HepG2 (cell line): ENCODE data around the gene AMIGO3. TPM values are rescaled to one million over a fixed set of nuclear protein-coding genes. Genes with fewer than 3 reads are reported as not detected.

ENCODE experiments used
- BCL6 ChIP-seq: IDR thresholded peaks from 2 replicates; pipeline ENCODE4 v1.6.1; 2016; ENCODE audit warnings: missing genetic modification reagents, missing compliant biosample characterization
- BORCS8-MEF2B ChIP-seq: sonication (generic); formaldehyde crosslinking; IDR thresholded peaks from 2 replicates; pipeline ENCODE4 v1.8.0; 2022; ENCODE audit warnings: mild to moderate bottlenecking, missing genetic modification reagents
- CBFB ChIP-seq: sonication (generic); formaldehyde crosslinking; IDR thresholded peaks from 2 replicates; pipeline ENCODE4 v1.4.0; 2020; ENCODE audit warnings: missing genetic modification reagents
- CEBPG ChIP-seq: IDR thresholded peaks from 2 replicates; pipeline ENCODE4 v1.6.1; 2016
- DMAP1 ChIP-seq: IDR thresholded peaks from 2 replicates; pipeline ENCODE4 v1.6.1; 2016
- ELF1 ChIP-seq: sonication (generic); formaldehyde crosslinking; IDR thresholded peaks from 2 replicates; pipeline ENCODE4 v1.4.0; 2020; ENCODE audit warnings: missing genetic modification reagents
- GATAD2A ChIP-seq: IDR thresholded peaks from 2 replicates; pipeline ENCODE4 v1.6.1; 2016
- HOMEZ ChIP-seq: IDR thresholded peaks from 2 replicates; pipeline ENCODE4 v1.6.1; 2016; ENCODE audit warnings: low read depth
- KAT8 ChIP-seq: IDR thresholded peaks from 2 replicates; pipeline ENCODE4 v1.6.1; 2016; ENCODE audit warnings: missing genetic modification reagents, missing compliant biosample characterization
- MAZ ChIP-seq, 2 experiments: sonication (generic) in 1 of 2; formaldehyde crosslinking in 1 of 2; IDR thresholded peaks; 2 replicates each; pipeline versions ENCODE4 v1.5.0 to v1.6.1; 2012 to 2020; ENCODE audit warnings: low read depth in 2 of 2, mild to moderate bottlenecking in 2 of 2, borderline replicate concordance in 1 of 2, improper control_type of control experiment in 1 of 2, low read length in 1 of 2, missing genetic modification reagents in 1 of 2, moderate library complexity in 1 of 2
- MXI1 ChIP-seq: IDR thresholded peaks from 3 replicates; pipeline ENCODE4 v1.6.1; 2012; ENCODE audit warnings: low read depth, low read length, inconsistent platforms, borderline replicate concordance
- NKX3-1 ChIP-seq: sonication (generic); formaldehyde crosslinking; IDR thresholded peaks from 2 replicates; pipeline ENCODE4 v1.5.0; 2020; ENCODE audit warnings: missing genetic modification reagents
- NONO ChIP-seq, 2 experiments: fragments of 450-650 bp in 1 of 2; sonication (generic) in 1 of 2; formaldehyde crosslinking in 1 of 2; IDR thresholded peaks in 1 of 2; conservative IDR thresholded peaks in 1 of 2; 2 replicates each; pipeline versions ENCODE4 v1.6.1 to v1.8.0; 2017 to 2022; ENCODE audit warnings: mild to moderate bottlenecking in 1 of 2, missing genetic modification reagents in 1 of 2, moderate library complexity in 1 of 2
- PREB ChIP-seq: sonication (generic); formaldehyde crosslinking; IDR thresholded peaks from 2 replicates; pipeline ENCODE4 v1.4.0; 2020; ENCODE audit warnings: missing genetic modification reagents
- RXRB ChIP-seq: IDR thresholded peaks from 2 replicates; pipeline ENCODE4 v1.6.1; 2016; ENCODE audit warnings: borderline replicate concordance, missing genetic modification reagents, missing compliant biosample characterization
- SMC3 ChIP-seq: IDR thresholded peaks from 2 replicates; pipeline ENCODE4 v1.6.1; 2011; ENCODE audit warnings: low read length, improper control_type of control experiment
- ZFP1 ChIP-seq: IDR thresholded peaks from 2 replicates; pipeline ENCODE4 v1.6.1; 2016
- ZFY ChIP-seq: sonication (generic); formaldehyde crosslinking; IDR thresholded peaks from 2 replicates; pipeline ENCODE4 v1.4.0; 2020; ENCODE audit warnings: missing genetic modification reagents
- ZNF281 ChIP-seq: sonication (generic); formaldehyde crosslinking; IDR thresholded peaks from 2 replicates; pipeline ENCODE4 v1.4.0; 2020; ENCODE audit warnings: missing genetic modification reagents, borderline replicate concordance
- ZNF350 ChIP-seq: sonication (generic); formaldehyde crosslinking; IDR thresholded peaks from 2 replicates; pipeline ENCODE4 v1.4.0; 2020; ENCODE audit warnings: mild to moderate bottlenecking, low read depth, missing genetic modification reagents, borderline replicate concordance
- ZNF354B ChIP-seq: sonication (generic); formaldehyde crosslinking; IDR thresholded peaks from 2 replicates; pipeline ENCODE4 v1.8.0; 2022; ENCODE audit warnings: mild to moderate bottlenecking, missing genetic modification reagents
- ZNF605 ChIP-seq: sonication (generic); formaldehyde crosslinking; IDR thresholded peaks from 2 replicates; pipeline ENCODE4 v1.8.0; 2022; ENCODE audit warnings: mild to moderate bottlenecking, missing genetic modification reagents
- ZSCAN12 ChIP-seq: sonication (generic); formaldehyde crosslinking; IDR thresholded peaks from 2 replicates; pipeline ENCODE4 v1.9.0; 2021; ENCODE audit warnings: mild to moderate bottlenecking, missing genetic modification reagents
- polyA plus RNA-seq, 8 experiments: library from polyadenylated mRNA; depleted of rRNA in 3 of 8; stranded (reverse) in 7 of 8; unstranded in 1 of 8; fragments of >200 nt; fragmentation: Illumina TruSeq in 4 of 8; extraction: Trizol in 4 of 8; gene quantifications; 2 replicates each; pipeline versions ENCODE4 v1.2.1 to v1.2.3, GENCODE V29; 2011 to 2016; ENCODE audit warnings: low read depth in 4 of 8, missing spikeins in 1 of 8, mixed read lengths in 1 of 8; ENCODE audit not compliant: insufficient read depth in 1 of 8
- total RNA-seq, 5 experiments: library from RNA; depleted of rRNA; stranded (reverse); fragments of >200 nt; fragmentation: Illumina TruSeq; extraction: Trizol; gene quantifications; 2 replicates each; pipeline ENCODE4 v1.2.3, GENCODE V29; 2016; ENCODE audit warnings: low read depth in 1 of 5

AMIGO3 gene
- total and polyA plus RNA-seq, 2 of the 13 experiments (the other 11 are each of a cell fraction or from before 2014, with no cell fraction given): 0.35 TPM; not detected in 1

- TF ChIP-seq ZNF281 (CRISPR knock-in tag) (peak; percentile 74; the same call in 1 of the 2 replicates), CEBPG (CRISPR knock-in tag) (peak; percentile 73), ELF1 (CRISPR knock-in tag) (0 out of 2 replicates have a peak, but pooled peaks have one; percentile 39), KAT8 (CRISPR knock-in tag) (peak; percentile 70), MAZ (IDR thresholded peaks at IDR 0.05; ENCODE audit: borderline replicate concordance, low read depth, low read length) (no peak), MAZ (CRISPR knock-in tag; IDR thresholded peaks at IDR 0.05; ENCODE audit: low read depth) (peak; percentile 65), NONO (IDR thresholded peaks at IDR 0.05) (no peak), NONO (CRISPR knock-in tag; conservative IDR thresholded peaks at IDR 0.05) (0 out of 2 replicates have a peak, but pooled peaks have one; percentile 48), PREB (CRISPR knock-in tag) (no peak), NKX3-1 (CRISPR knock-in tag) (no peak), HOMEZ (CRISPR knock-in tag) (peak; percentile 59; the same call in 1 of the 2 replicates), ZNF605 (CRISPR knock-in tag) (peak; percentile 46; the same call in 1 of the 2 replicates), BORCS8-MEF2B (CRISPR knock-in tag) (peak; percentile 59; the same call in 1 of the 2 replicates), ZNF354B (CRISPR knock-in tag) (no peak), CBFB (peak; percentile 35; the same call in 1 of the 2 replicates), RXRB (peak; percentile 89), ZFY (CRISPR knock-in tag) (peak; percentile 64), BCL6 (peak; percentile 72), ZFP1 (peak; percentile 79; the same call in 1 of the 2 replicates), MXI1 (peak; percentile 45; the same call in 1 of the 3 replicates), DMAP1 (CRISPR knock-in tag) (0 out of 2 replicates have a peak, but pooled peaks have one; percentile 31), ZSCAN12 (CRISPR knock-in tag) (no peak), SMC3 (peak; percentile 6; the same call in 1 of the 2 replicates), ZNF350 (CRISPR knock-in tag) (peak; percentile 84), GATAD2A (CRISPR knock-in tag) (peak; percentile 93)
Observed at GRCh38 chr3:49668414-49668797, 51.1 kb downstream of the AMIGO3 start (continued).
